GM21423 (cell line): ENCODE data around the gene TDP2.
"Not testable (repeated sequence)": the region's sequence is repeated elsewhere in the genome, so short reads cannot be mapped to it uniquely, and the experiment has no call there.

Experiments used
- ATAC-seq: cut with Tn5 transposase; IDR thresholded peaks from one replicate; pipeline ENCODE4 v1.9.1; 2021; ENCODE audit warnings: mild to moderate bottlenecking, moderate library complexity; ENCODE audit not compliant: unreplicated experiment

Gene TDP2

GRCh38 chr6:24655215-24655614 is 11.5 kb downstream of the TDP2 start:
- ATAC-seq: no peak

- ATAC-seq: no peak
Observed at GRCh38 chr6:24650365-24650764, 16.3 kb downstream of the TDP2 start.

- ATAC-seq: no peak
Observed at GRCh38 chr6:24649691-24650090, 17.0 kb downstream of the TDP2 start.

- no peak for ATAC-seq
Observed at GRCh38 chr6:24648276-24648675, 18.4 kb downstream of the TDP2 start.

GRCh38 chr6:24646771-24647170 is 19.9 kb downstream of the TDP2 start:
- no peak for ATAC-seq

- no peak for ATAC-seq
Observed at GRCh38 chr6:24644377-24644776, 22.3 kb downstream of the TDP2 start.

GRCh38 chr6:24643920-24644319 is 22.8 kb downstream of the TDP2 start:
- ATAC-seq: no peak

GRCh38 chr6:24642061-24642460 is 24.6 kb downstream of the TDP2 start:
- ATAC-seq: no peak

- not testable (repeated sequence) for ATAC-seq
Observed at GRCh38 chr6:24640631-24641030, 26.1 kb downstream of the TDP2 start.

- ATAC-seq: no peak
Observed at GRCh38 chr6:24640166-24640565, 26.5 kb downstream of the TDP2 start.

- no peak for ATAC-seq
Observed at GRCh38 chr6:24636681-24637080, 30.0 kb downstream of the TDP2 start.

GRCh38 chr6:24632573-24632972 is 34.1 kb downstream of the TDP2 start:
- ATAC-seq: no peak

- no peak for ATAC-seq
Observed at GRCh38 chr6:24631671-24632070, 35.0 kb downstream of the TDP2 start.

GRCh38 chr6:24630856-24631505 is 35.7 kb downstream of the TDP2 start:
- ATAC-seq: no peak

GRCh38 chr6:24621626-24622289 is 44.9 kb downstream of the TDP2 start:
- no peak for ATAC-seq

GRCh38 chr6:24620637-24621036 is 46.1 kb downstream of the TDP2 start:
- ATAC-seq: no peak

GRCh38 chr6:24619661-24620060 is 47.0 kb downstream of the TDP2 start:
- ATAC-seq: no peak

- ATAC-seq: no peak
Observed at GRCh38 chr6:24614648-24615047, 52.1 kb downstream of the TDP2 start.

- ATAC-seq: no peak
Observed at GRCh38 chr6:24614043-24614420, 52.7 kb downstream of the TDP2 start.

- ATAC-seq: no peak
Observed at GRCh38 chr6:24613361-24614042, 53.2 kb downstream of the TDP2 start.

GRCh38 chr6:24610672-24611071 is 56.0 kb downstream of the TDP2 start:
- ATAC-seq: no peak
